MCF 10A (cell line): ENCODE data around the gene DOCK9. TPM values are rescaled to one million over a fixed set of nuclear protein-coding genes. Genes with fewer than 3 reads are reported as not detected.
A peak's percentile ranks its signal among the peaks of the same experiment; 100 is the strongest.

Experiments used
- BruUV-seq: library from RNA; stranded (reverse); fragments of 400-500 nt; replicated peaks from 2 replicates; lab custom pipeline; 2021; lab: Mats Ljungman, UMichigan
- CTCF ChIA-PET: fragments of 300-600 bp; sonication (Branson Sonifier 250); formaldehyde crosslinking; extraction: SDS; loops from one replicate; lab custom pipeline; 2021; ENCODE audit warnings: antibody characterized with exemption, inconsistent platforms; lab: Yijun Ruan, JAX
- POLR2A ChIA-PET: fragments of 300-600, 350-650 bp; sonication (Branson Sonifier 250); formaldehyde crosslinking; extraction: SDS; loops from one replicate; lab custom pipeline; 2020; ENCODE audit warnings: antibody characterized with exemption, inconsistent platforms; lab: Yijun Ruan, JAX
- DNase-seq: peaks from one replicate; pipeline ENCODE4 v3.0.0-alpha.2; 2018; ENCODE audit not compliant: unreplicated experiment
- H3K27ac Mint-ChIP-seq: one replicate; pipeline ENCODE4 v1.8.0; 2022; ENCODE audit warnings: mild to moderate bottlenecking, low read depth, mixed read lengths; ENCODE audit not compliant: unreplicated experiment
- H3K27me3 Mint-ChIP-seq: one replicate; pipeline ENCODE4 v1.8.0; 2022; ENCODE audit warnings: mixed read lengths; ENCODE audit not compliant: insufficient read depth, unreplicated experiment
- H3K36me3 Mint-ChIP-seq: one replicate; pipeline ENCODE4 v1.8.0; 2022; ENCODE audit warnings: mild to moderate bottlenecking, moderate library complexity, mixed read lengths; ENCODE audit not compliant: insufficient read depth, unreplicated experiment
- H3K4me1 Mint-ChIP-seq: one replicate; pipeline ENCODE4 v1.8.0; 2022; ENCODE audit warnings: mixed read lengths; ENCODE audit not compliant: insufficient read depth, unreplicated experiment
- H3K4me3 Mint-ChIP-seq: one replicate; pipeline ENCODE4 v1.8.0; 2022; ENCODE audit warnings: mild to moderate bottlenecking, moderate library complexity, mixed read lengths; ENCODE audit not compliant: unreplicated experiment
- H3K9me3 Mint-ChIP-seq: one replicate; pipeline ENCODE4 v1.8.0; 2022; ENCODE audit warnings: mixed read lengths; ENCODE audit not compliant: unreplicated experiment
- CTCF ChIP-seq: fragments of 200-600 bp; IDR thresholded peaks from one replicate; pipeline ENCODE4 v1.8.0; 2022; ENCODE audit warnings: antibody characterized with exemption, mild to moderate bottlenecking; ENCODE audit not compliant: unreplicated experiment
- intact Hi-C: fragments of 100-400 bp; cut with micrococcal nuclease; formaldehyde crosslinking; loops from 2 replicates; pipeline ENCODE4 v1.14.1; 2022
- total RNA-seq: library from RNA; stranded (reverse); gene quantifications from 2 replicates; pipeline ENCODE4 v1.2.3, GENCODE V29; 2022

Gene DOCK9
- total RNA-seq, 1 experiment from 2014 or later = 77.0 TPM

- Mint-ChIP-seq H3K36me3 (no peaks in the 10 kb centered on the region), H3K4me1 (peaks cover 25% of the 10 kb centered on the region), H3K4me3 (no peak overlapping the region), H3K27ac (no peak overlapping the region), H3K27me3 (no peaks in the 10 kb centered on the region), H3K9me3 (no peaks in the 10 kb centered on the region)
- CTCF ChIA-PET = no interaction called here
- BruUV-seq = no TSS peak
- TF ChIP-seq CTCF = no peak
- no peak for DNase-seq
- intact Hi-C loops = no loop called here
- POLR2A ChIA-PET = interaction anchor here (1.5 kb wide), 1 partner anchor 15 kb away, joined by 4 read pairs; no protein-coding TSS in a partner anchor
Measured at GRCh38 chr13:98990701-98991100, 12.8 kb upstream of the DOCK9 start.

DNA sequence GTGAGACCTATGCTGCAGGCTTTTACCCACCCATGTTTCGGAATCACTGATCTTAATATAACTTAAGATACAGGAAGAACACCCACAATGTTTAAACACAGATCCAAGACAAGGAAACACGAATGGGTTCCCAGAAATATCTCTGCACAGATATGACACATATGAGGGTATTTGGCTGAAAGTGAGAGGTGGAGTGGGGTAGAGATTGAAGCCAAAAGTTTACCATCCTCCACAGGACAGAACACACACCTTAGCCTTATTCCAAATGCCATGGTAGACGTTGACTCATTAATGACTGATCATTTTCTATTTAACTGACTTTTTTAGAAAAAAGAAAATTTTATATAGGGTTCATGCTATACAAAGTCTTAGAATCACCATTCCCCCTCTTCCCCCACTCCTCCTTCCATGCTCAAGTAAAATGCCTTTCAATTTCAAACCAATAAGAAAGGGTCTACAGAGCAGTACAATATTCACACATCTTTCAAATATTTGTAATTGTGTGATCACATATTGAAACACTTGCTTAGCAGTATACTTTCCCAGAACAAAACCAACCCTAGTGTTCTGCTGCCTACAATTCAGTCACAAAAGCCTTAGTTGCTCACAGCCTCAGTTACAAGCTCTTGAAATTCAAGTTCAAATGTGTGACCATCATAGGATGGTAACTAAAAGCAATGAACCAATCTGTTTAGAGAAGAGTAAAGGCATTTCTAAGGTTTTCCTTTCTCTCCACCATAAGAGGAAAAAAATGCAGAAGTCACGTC, 11.8 kb upstream of the DOCK9 start:
- H3K36me3 Mint-ChIP-seq = no peaks in the 10 kb centered on the region
- H3K27me3 Mint-ChIP-seq = no peaks in the 10 kb centered on the region
- ChIA-PET POLR2A (interaction anchor here (0.6 to 2.7 kb wide), 3 partner anchors 9 to 28 kb away, joined by 3 to 12 read pairs (median 3); partner anchors contain the start of gene DOCK9), CTCF (interaction anchor here (0.7 kb wide), 1 partner anchor 53 kb away, joined by 3 read pairs; no protein-coding TSS in a partner anchor)
- no peak for TF ChIP-seq CTCF
- no peak overlapping the region for H3K4me3 Mint-ChIP-seq
- H3K4me1 Mint-ChIP-seq = peaks cover 25% of the 10 kb centered on the region
- intact Hi-C loops = no loop called here
- BruUV-seq = no TSS peak
- no peak for DNase-seq
- peak overlapping the region; percentile 89 for H3K27ac Mint-ChIP-seq
- H3K9me3 Mint-ChIP-seq = no peaks in the 10 kb centered on the region

DNA sequence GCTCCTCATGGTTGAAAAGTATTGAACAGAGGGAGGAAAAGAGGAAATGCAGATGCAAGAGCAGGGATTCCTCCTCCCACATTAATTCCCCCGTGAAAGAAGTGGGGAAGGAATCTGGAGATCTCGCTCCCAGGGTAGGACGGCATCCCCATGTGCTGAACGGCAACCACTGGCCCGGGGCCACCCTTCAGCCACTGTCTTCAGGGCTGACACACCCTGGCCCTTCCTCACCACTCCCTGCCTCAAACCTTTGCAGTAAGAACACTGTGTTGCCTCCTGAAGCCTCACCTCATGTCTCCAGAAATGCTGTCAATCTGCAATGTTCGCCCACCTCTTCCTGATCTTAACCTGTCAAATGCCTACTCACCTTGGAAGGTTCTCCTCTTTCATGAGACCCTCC, 10.9 kb upstream of the DOCK9 start:
- DNase-seq = peak; percentile 19
- H3K4me1 Mint-ChIP-seq = peaks cover 25% of the 10 kb centered on the region
- H3K27ac Mint-ChIP-seq = peak overlapping the region; percentile 89
- H3K9me3 Mint-ChIP-seq = no peaks in the 10 kb centered on the region
- H3K36me3 Mint-ChIP-seq = no peaks in the 10 kb centered on the region
- intact Hi-C loops = no loop called here
- H3K4me3 Mint-ChIP-seq = peak overlapping the region; percentile 60
- BruUV-seq = no TSS peak
- ChIA-PET CTCF (interaction anchor here (1.2 kb wide), 2 partner anchors 11 to 45 kb away, joined by 3 to 5 read pairs; partner anchors contain the start of gene DOCK9), POLR2A (interaction anchor here (0.6 to 2.7 kb wide), 3 partner anchors 9 to 16 kb away, joined by 3 to 12 read pairs (median 3); partner anchors contain the start of gene DOCK9)
- no peak for TF ChIP-seq CTCF
- H3K27me3 Mint-ChIP-seq = no peaks in the 10 kb centered on the region

- intact Hi-C loops = no loop called here
- H3K27ac Mint-ChIP-seq = peak overlapping the region; percentile 89
- peak overlapping the region; percentile 60 for H3K4me3 Mint-ChIP-seq
- no TSS peak for BruUV-seq
- H3K9me3 Mint-ChIP-seq = no peaks in the 10 kb centered on the region
- DNase-seq = no peak
- H3K36me3 Mint-ChIP-seq = no peaks in the 10 kb centered on the region
- TF ChIP-seq CTCF = no peak
- POLR2A ChIA-PET = interaction anchor here (0.6 to 2.7 kb wide), 4 partner anchors 10 to 19 kb away, joined by 3 to 12 read pairs (median 4); partner anchors contain the start of gene DOCK9
- CTCF ChIA-PET = interaction anchor here (1.2 kb wide), 2 partner anchors 11 to 45 kb away, joined by 3 to 5 read pairs; partner anchors contain the start of gene DOCK9
- no peaks in the 10 kb centered on the region for H3K27me3 Mint-ChIP-seq
- H3K4me1 Mint-ChIP-seq = peaks cover 25% of the 10 kb centered on the region
Measured at GRCh38 chr13:98988277-98988676, 10.4 kb upstream of the DOCK9 start.
